Raji (cell line): ENCODE results near the gene SCAF11.

ENCODE experiments used
- POLR2A ChIP-seq: IDR thresholded peaks from 2 replicates; pipeline ENCODE4 v1.6.1; 2011; ENCODE audit warnings: low read depth, low read length, control low read depth; ENCODE audit not compliant: insufficient read depth

Gene SCAF11

GRCh38 chr12:45990468-45991283 lies at the start of gene SCAF11:
TSS of gene SCAF11 (minus strand) at chr12:45990574. CDS start at chr12:45964167, 26,407 bp downstream.
- peak; percentile 95 for TF ChIP-seq POLR2A

- no peak for TF ChIP-seq POLR2A
Observed at GRCh38 chr12:46027172-46027571, 36.8 kb upstream of the SCAF11 start.

GRCh38 chr12:46024099-46024498 lies 33.7 kb upstream of the SCAF11 start:
- TF ChIP-seq POLR2A = no peak

- no peak for TF ChIP-seq POLR2A
Observed at GRCh38 chr12:46020768-46021167, 30.4 kb upstream of the SCAF11 start.

GRCh38 chr12:46005823-46006222 lies 15.4 kb upstream of the SCAF11 start:
- TF ChIP-seq POLR2A = no peak

- no peak for TF ChIP-seq POLR2A
Observed at GRCh38 chr12:46005151-46005797, 14.9 kb upstream of the SCAF11 start.

- no peak for TF ChIP-seq POLR2A
Observed at GRCh38 chr12:46004715-46005114, 14.3 kb upstream of the SCAF11 start.

GRCh38 chr12:45994736-45995135 lies 4.4 kb upstream of the SCAF11 start:
- TF ChIP-seq POLR2A = no peak

GRCh38 chr12:45991284-45992249 lies 1.2 kb upstream of the SCAF11 start:
- peak; percentile 81 for TF ChIP-seq POLR2A

GRCh38 chr12:45989721-45990467 lies 480 bp downstream of the SCAF11 start:
- peak; percentile 8; the same call in 1 of the 2 replicates for TF ChIP-seq POLR2A

GRCh38 chr12:45989287-45989686 lies 1.1 kb downstream of the SCAF11 start:
- no peak for TF ChIP-seq POLR2A

- no peak for TF ChIP-seq POLR2A
Observed at GRCh38 chr12:45988264-45988663, 2.1 kb downstream of the SCAF11 start.

GRCh38 chr12:45987340-45987727 lies 3.0 kb downstream of the SCAF11 start:
- TF ChIP-seq POLR2A = no peak

GRCh38 chr12:45986641-45987339 lies 3.6 kb downstream of the SCAF11 start:
- TF ChIP-seq POLR2A = peak; percentile 20; the same call in 1 of the 2 replicates
